Measurements from ENCODE around the gene CADPS.

- TF ChIP-seq GATA2 (IDR thresholded peaks at IDR 0.05; ENCODE audit: low read depth, low read length) (no peak), GATA3 (IDR thresholded peaks at IDR 0.05; ENCODE audit: low read depth, low read length) (no peak)
These were observed 459.9 kb downstream of the CADPS start for GRCh38 chr3:62415312-62415801.

Data from SH-SY5Y (cell line).